Upper lobe of left lung (tissue), 6 donors: ENCODE data around the gene LIME1. TPM values are rescaled to one million over a fixed set of nuclear protein-coding genes. Genes with fewer than 3 reads are reported as not detected.
A peak's percentile ranks its signal among the peaks of the same experiment; 100 is the strongest.

Experiments used
- ATAC-seq, 2 donors: fragments of 200-7000 bp; cut with Tn5 transposase; one replicate each; pipeline ENCODE4 v1.9.1; 2022; ENCODE audit warnings: mild to moderate bottlenecking in 2 of 2, moderate library complexity in 2 of 2; ENCODE audit not compliant: low FRiP score in 2 of 2
- DNase-seq, 2 donors: peaks; one replicate each; pipeline ENCODE4 v3.0.0-alpha.2; 2019 to 2020
- H3K27ac ChIP-seq, 4 donors: fragments of 200-600 bp; sonication (generic); one replicate each; pipeline ENCODE4 v1.5.1; 2016 to 2019
- H3K27me3 ChIP-seq, 4 donors: fragments of 200-600 bp; sonication (generic); one replicate each; pipeline ENCODE4 v1.5.1; 2017 to 2019
- H3K36me3 ChIP-seq, 4 donors: fragments of 200-600 bp; sonication (generic); one replicate each; pipeline ENCODE4 v1.5.1; 2016 to 2019
- H3K4me1 ChIP-seq, 4 donors: fragments of 200-600 bp; sonication (generic); one replicate each; pipeline ENCODE4 v1.5.1; 2018 to 2019
- H3K4me3 ChIP-seq, 4 donors: fragments of 200-600 bp; sonication (generic); one replicate each; pipeline ENCODE4 v1.5.1; 2017 to 2019; ENCODE audit warnings: mild to moderate bottlenecking in 2 of 4, moderate library complexity in 1 of 4
- H3K9me3 ChIP-seq, 4 donors: fragments of 200-600 bp; sonication (generic); one replicate each; pipeline ENCODE4 v1.5.1; 2018 to 2019
- EP300 ChIP-seq, 4 donors: sonication (generic); formaldehyde crosslinking; IDR thresholded peaks; one replicate each; pipeline ENCODE4 v1.5.1; 2017; ENCODE audit warnings: antibody characterized with exemption in 4 of 4, control low read depth in 2 of 4
- POLR2A ChIP-seq, 4 donors: fragments of 450-650 bp; IDR thresholded peaks; one replicate each; pipeline ENCODE4 v1.5.1; 2016 to 2017; ENCODE audit warnings: antibody characterized with exemption in 4 of 4, mild to moderate bottlenecking in 2 of 4
- POLR2AphosphoS5 ChIP-seq, 2 donors: sonication (generic); formaldehyde crosslinking; IDR thresholded peaks; one replicate each; pipeline ENCODE4 v1.5.1; 2017; ENCODE audit warnings: antibody characterized with exemption in 2 of 2
- WGBS, 2 donors: methylation state at CpG; one replicate each; pipeline ENCODE4 v1.1.5; 2017 to 2018; 5-methylcytosine and 5-hydroxymethylcytosine counted together
- total RNA-seq, 6 donors: library from RNA; depleted of rRNA in 4 of 6; stranded (reverse); fragments of >200 nt in 4 of 6; gene quantifications; one replicate each; pipeline versions ENCODE4 v1.1.0 to v1.2.1, GENCODE V29; 2016 to 2021
- TF ChIP-seq, protein P1 (sequence below), 6 experiments: fragments of 450-650 bp in 4 of 6; fragments of 200-600 bp in 2 of 6; sonication (generic) in 2 of 6; IDR thresholded peaks; one replicate each; pipeline ENCODE4 v1.5.1; 2016 to 2019; ENCODE audit warnings: antibody characterized with exemption in 6 of 6
- donor health status: DM: no; HTN: no; CAD: no; lungs with moderate emphysema.
- donor health status: DM: no; HTN: yes; CAD: no; lungs with severe emphysema.

Gene LIME1
- total RNA-seq, 6 donors from 2014 or later: 12.4 to 51.3 (median 15.3) TPM

DNA sequence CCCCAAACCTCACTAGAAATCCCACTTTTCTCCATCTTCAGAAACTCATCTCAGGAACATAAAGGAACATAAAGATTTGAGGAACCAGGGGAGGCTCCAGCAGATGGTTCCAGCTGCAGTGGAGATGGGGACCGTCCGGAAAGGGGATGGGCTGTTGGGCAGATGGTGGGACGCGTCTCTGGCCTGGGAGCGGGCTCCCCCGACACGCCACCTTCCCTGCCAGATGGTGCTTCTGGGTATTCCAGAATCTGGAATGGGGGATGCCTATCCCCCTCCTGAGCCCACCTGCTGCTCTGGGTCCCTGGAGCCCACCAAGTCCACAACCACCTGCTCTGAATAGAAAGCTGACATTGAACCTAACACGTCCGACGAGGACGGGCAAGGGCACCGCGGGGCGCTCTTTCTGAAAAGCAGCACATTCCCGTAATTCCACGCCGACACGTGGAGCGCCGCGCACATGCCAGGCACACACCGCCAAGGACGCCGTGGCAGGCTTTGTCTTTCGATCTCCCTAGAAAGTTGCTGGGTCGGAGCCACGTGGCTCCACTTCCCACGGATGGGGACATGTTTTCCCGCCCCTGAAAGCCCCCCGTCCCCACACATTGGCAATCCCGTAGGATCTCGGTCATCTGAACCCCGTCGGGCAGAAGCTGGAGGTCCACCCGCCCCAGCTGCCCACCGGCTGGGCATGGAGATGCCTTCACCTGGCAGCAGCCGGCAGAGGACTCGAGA, 30.4 kb downstream of the LIME1 start:
- no peak for TF ChIP-seq POLR2AphosphoS5 (IDR thresholded peaks at IDR 0.05)
- TF ChIP-seq, protein P1, sequence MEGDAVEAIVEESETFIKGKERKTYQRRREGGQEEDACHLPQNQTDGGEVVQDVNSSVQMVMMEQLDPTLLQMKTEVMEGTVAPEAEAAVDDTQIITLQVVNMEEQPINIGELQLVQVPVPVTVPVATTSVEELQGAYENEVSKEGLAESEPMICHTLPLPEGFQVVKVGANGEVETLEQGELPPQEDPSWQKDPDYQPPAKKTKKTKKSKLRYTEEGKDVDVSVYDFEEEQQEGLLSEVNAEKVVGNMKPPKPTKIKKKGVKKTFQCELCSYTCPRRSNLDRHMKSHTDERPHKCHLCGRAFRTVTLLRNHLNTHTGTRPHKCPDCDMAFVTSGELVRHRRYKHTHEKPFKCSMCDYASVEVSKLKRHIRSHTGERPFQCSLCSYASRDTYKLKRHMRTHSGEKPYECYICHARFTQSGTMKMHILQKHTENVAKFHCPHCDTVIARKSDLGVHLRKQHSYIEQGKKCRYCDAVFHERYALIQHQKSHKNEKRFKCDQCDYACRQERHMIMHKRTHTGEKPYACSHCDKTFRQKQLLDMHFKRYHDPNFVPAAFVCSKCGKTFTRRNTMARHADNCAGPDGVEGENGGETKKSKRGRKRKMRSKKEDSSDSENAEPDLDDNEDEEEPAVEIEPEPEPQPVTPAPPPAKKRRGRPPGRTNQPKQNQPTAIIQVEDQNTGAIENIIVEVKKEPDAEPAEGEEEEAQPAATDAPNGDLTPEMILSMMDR (IDR thresholded peaks at IDR 0.05): no peak
- TF ChIP-seq POLR2A (IDR thresholded peaks at IDR 0.05): no peak
- no peak for TF ChIP-seq EP300 (IDR thresholded peaks at IDR 0.05)

DNA sequence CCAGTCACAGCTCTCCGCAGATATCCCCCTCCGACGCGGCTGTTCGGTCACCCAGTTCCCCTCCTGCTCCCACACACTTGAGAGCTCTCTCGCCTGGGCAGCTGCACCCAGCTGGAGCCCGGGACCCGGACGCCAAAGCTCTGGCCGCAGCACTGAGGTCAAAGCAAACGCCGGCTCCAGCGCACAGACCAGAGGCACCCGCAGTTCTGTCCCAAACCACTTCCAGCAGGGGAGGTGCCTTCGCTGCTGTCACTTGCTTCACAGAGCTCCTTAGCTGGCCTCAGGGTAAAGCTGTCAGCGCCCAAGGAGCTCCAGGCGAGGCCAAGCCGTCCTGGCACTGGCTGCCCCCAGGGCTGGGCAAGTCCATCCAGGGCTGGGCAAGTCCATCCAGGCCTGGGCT, 31.0 kb downstream of the LIME1 start:
- no peaks in the 10 kb centered on the region for H3K9me3 ChIP-seq
- H3K4me1 ChIP-seq: peaks cover 0 to 3% (median 3%) of the 10 kb centered on the region in 4 donors
- DNase-seq: peak in 1 of 2 donors; percentile 87
- no peak for ATAC-seq
- H3K4me3 ChIP-seq: no peak overlapping the region
- TF ChIP-seq POLR2A (IDR thresholded peaks at IDR 0.05) (no peak), EP300 (IDR thresholded peaks at IDR 0.05) (no peak), POLR2AphosphoS5 (IDR thresholded peaks at IDR 0.05) (no peak)
- TF ChIP-seq, protein P1 (IDR thresholded peaks at IDR 0.05): no peak
- H3K27me3 ChIP-seq: no peaks in the 10 kb centered on the region
- 81 to 82% methylated on average over 8 to 16 of the region's 18 CpGs for WGBS, 2 donors
- no peak overlapping the region for H3K27ac ChIP-seq
- peaks cover 0 to 35% (median 13%) of the 10 kb centered on the region in 4 donors for H3K36me3 ChIP-seq

More for the DNA sequence above, 30.4 kb downstream of the LIME1 start:
- ATAC-seq: no peak
- 94 to 95% methylated on average over 32 to 38 of the region's 38 CpGs for WGBS, 2 donors
- Histone ChIP-seq H3K27me3 (no peaks in the 10 kb centered on the region), H3K4me3 (no peak overlapping the region), H3K4me1 (no peaks in the 10 kb centered on the region), H3K9me3 (no peaks in the 10 kb centered on the region), H3K27ac (no peak overlapping the region), H3K36me3 (peaks cover 0 to 36% (median 13%) of the 10 kb centered on the region in 4 donors)
- peak in 1 of 2 donors; percentile 79 for DNase-seq

DNA sequence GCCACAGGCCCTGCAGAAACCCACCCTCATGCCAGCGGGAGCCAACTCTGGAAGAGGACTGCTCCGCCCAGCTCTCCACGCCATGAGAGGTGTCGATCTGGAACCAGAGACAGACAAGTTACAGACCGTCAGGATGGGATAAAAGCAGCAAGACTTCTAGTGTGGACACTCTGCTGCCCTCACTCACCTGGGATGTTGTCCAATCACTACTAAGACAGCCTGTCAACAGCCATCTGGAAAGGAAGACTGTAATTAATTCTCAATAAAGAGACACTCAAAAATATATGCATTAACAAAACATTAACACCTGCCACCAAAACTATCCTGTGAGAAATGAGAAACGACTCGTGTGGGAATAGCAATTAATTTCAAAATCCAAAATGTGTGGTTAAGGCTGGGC, 31.4 kb downstream of the LIME1 start:
- Histone ChIP-seq H3K4me3 (no peak overlapping the region), H3K36me3 (peaks cover 0 to 35% (median 13%) of the 10 kb centered on the region in 4 donors), H3K9me3 (no peaks in the 10 kb centered on the region), H3K27me3 (no peaks in the 10 kb centered on the region), H3K27ac (no peak overlapping the region), H3K4me1 (peaks cover 4 to 8% (median 7%) of the 10 kb centered on the region in 4 donors)
- WGBS, 2 donors: 89% methylated on average over 4 to 7 of the region's 7 CpGs
- no peak for ATAC-seq
- DNase-seq: no peak
- no peak for TF ChIP-seq POLR2A (IDR thresholded peaks at IDR 0.05)
- TF ChIP-seq, protein P1 (IDR thresholded peaks at IDR 0.05): no peak
- TF ChIP-seq EP300 (IDR thresholded peaks at IDR 0.05): no peak
- TF ChIP-seq POLR2AphosphoS5 (IDR thresholded peaks at IDR 0.05): no peak

DNA sequence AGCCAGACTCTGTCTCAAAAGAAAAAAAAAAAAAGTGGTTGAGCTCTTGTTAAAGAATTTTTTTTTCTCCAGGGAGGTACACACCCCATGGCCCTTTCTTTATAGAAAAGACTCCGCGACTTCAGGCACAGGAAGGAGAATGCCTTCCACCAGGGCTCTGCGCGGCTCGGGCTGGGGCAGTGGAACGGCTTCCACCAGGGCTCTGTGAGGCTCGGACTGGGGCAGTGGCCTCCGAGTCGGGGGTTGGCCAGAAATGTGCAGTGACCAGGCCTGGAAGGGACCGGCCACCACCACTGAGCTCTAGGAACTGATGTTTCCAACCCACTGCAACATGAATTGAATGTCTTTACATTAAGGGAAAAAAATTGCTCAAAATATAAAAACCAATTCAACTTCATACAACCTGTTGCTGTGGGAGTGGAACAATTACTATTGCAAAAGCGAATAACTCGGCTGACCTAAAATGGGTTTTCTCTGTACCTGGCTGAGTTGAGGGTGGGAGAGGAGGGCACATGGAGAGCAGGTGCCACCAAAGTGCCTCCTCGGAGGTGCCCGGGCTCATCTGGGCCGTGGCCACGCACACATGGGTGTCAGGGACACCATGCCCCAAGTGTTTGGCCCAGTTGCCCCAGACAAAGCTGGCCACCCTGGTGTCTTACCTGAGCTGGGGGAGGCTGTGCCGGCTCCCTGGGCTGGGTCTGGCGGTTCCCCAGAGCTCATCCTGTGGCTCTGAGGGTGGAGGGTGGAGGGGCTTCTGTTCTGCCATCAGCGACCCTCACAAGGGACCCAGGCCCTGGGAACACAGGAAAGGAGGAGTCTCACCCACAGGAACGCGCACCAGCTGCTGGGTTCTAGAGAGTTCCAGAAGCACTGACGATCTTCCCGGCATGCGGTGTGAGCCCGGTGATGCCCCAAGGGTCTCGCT, 32.4 kb downstream of the LIME1 start:
- H3K4me1 ChIP-seq: peaks cover 6 to 17% (median 14%) of the 10 kb centered on the region in 4 donors
- TF ChIP-seq EP300 (IDR thresholded peaks at IDR 0.05): no peak
- TF ChIP-seq POLR2A (IDR thresholded peaks at IDR 0.05): no peak
- TF ChIP-seq, protein P1 (IDR thresholded peaks at IDR 0.05): no peak
- TF ChIP-seq POLR2AphosphoS5 (IDR thresholded peaks at IDR 0.05): no peak
- no peak overlapping the region for H3K4me3 ChIP-seq
- H3K27me3 ChIP-seq: no peaks in the 10 kb centered on the region
- no peaks in the 10 kb centered on the region for H3K9me3 ChIP-seq
- no peak for ATAC-seq
- H3K36me3 ChIP-seq: peaks cover 0 to 35% (median 13%) of the 10 kb centered on the region in 4 donors
- 89 to 90% methylated on average over 14 to 26 of the region's 26 CpGs for WGBS, 2 donors
- DNase-seq: no peak
- no peak overlapping the region for H3K27ac ChIP-seq
